CD4-positive, CD25-positive, alpha-beta regulatory T cell (primary cell): Measurements from ENCODE around the gene NUTF2. TPM values are rescaled to one million over a fixed set of nuclear protein-coding genes. Genes with fewer than 3 reads are reported as not detected.

Experiments used
- ATAC-seq, 2 donors: fragments of 150-1000 bp; cut with Tn5 transposase; one replicate each; pipeline ENCODE4 v1.10.0; 2021; ENCODE audit warnings: low read depth in 2 of 2, moderate number of reproducible peaks in 2 of 2, moderate library complexity in 1 of 2
- DNase-seq, 3 donors: peaks; one replicate each; pipeline versions ENCODE4 v3.0.0 to v3.0.0-alpha.2; 2012 to 2022; ENCODE audit warnings: mixed read lengths in 1 of 3
- H3K27ac ChIP-seq: one replicate; pipeline ENCODE4 v1.7.0; 2013; ENCODE audit warnings: mild to moderate bottlenecking, low read length; ENCODE audit not compliant: insufficient read depth, poor library complexity, severe bottlenecking
- H3K27me3 ChIP-seq: one replicate; pipeline ENCODE4 v1.7.0; 2013; ENCODE audit warnings: low read length; ENCODE audit not compliant: control insufficient read depth, insufficient read depth
- H3K36me3 ChIP-seq: one replicate; pipeline ENCODE4 v1.7.0; 2013; ENCODE audit warnings: mild to moderate bottlenecking, low read length, moderate library complexity; ENCODE audit not compliant: control insufficient read depth, insufficient read depth
- H3K4me1 ChIP-seq: 2 replicates; pipeline ENCODE4 v1.7.0; 2013; ENCODE audit warnings: mild to moderate bottlenecking, low read length; ENCODE audit not compliant: insufficient read depth, control insufficient read depth, poor library complexity, severe bottlenecking
- H3K4me3 ChIP-seq: one replicate; pipeline ENCODE4 v1.7.0; 2013; ENCODE audit warnings: low read depth, mild to moderate bottlenecking, low read length, moderate library complexity
- H3K9me3 ChIP-seq, 2 experiments: 1 replicate in 1 of 2; 2 replicates in 1 of 2; pipeline ENCODE4 v1.7.0; 2013; ENCODE audit warnings: low read length in 2 of 2, mild to moderate bottlenecking in 1 of 2, moderate library complexity in 1 of 2; ENCODE audit not compliant: control insufficient read depth in 2 of 2
- H3K27ac Mint-ChIP-seq, 3 donors: one replicate each; pipeline ENCODE4 v1.8.0; 2020 to 2022; ENCODE audit warnings: mild to moderate bottlenecking in 3 of 3, mixed read lengths in 3 of 3, moderate library complexity in 2 of 3
- H3K27me3 Mint-ChIP-seq: one replicate; pipeline ENCODE4 v1.8.0; 2022; ENCODE audit warnings: mild to moderate bottlenecking, mixed read lengths
- H3K36me3 Mint-ChIP-seq: one replicate; pipeline ENCODE4 v1.8.0; 2020; ENCODE audit warnings: mixed read lengths
- H3K4me1 Mint-ChIP-seq, 4 donors: one replicate each; pipeline ENCODE4 v1.8.0; 2020 to 2022; ENCODE audit warnings: mixed read lengths in 4 of 4, mild to moderate bottlenecking in 1 of 4
- H3K4me3 Mint-ChIP-seq, 4 donors: one replicate each; pipeline ENCODE4 v1.8.0; 2020 to 2022; ENCODE audit warnings: mild to moderate bottlenecking in 4 of 4, mixed read lengths in 4 of 4, moderate library complexity in 3 of 4
- H3K9me3 Mint-ChIP-seq, 7 donors: one replicate each; pipeline ENCODE4 v1.8.0; 2020 to 2022; ENCODE audit warnings: mixed read lengths in 7 of 7, mild to moderate bottlenecking in 3 of 7, moderate library complexity in 2 of 7
- polyA plus RNA-seq, 4 donors: library from polyadenylated mRNA; unstranded; fragments of 300-500 nt; fragmentation: Illumina TruSeq; gene quantifications; one replicate each; pipeline ENCODE4 v1.2.3, GENCODE V29; 2021
- total RNA-seq: library from RNA; stranded (reverse); gene quantifications from one replicate; pipeline ENCODE4 v1.2.3, GENCODE V29; 2022

Gene NUTF2
- total and polyA plus RNA-seq, 5 donors from 2014 or later: 48.5 to 158 (median 124) TPM

DNA sequence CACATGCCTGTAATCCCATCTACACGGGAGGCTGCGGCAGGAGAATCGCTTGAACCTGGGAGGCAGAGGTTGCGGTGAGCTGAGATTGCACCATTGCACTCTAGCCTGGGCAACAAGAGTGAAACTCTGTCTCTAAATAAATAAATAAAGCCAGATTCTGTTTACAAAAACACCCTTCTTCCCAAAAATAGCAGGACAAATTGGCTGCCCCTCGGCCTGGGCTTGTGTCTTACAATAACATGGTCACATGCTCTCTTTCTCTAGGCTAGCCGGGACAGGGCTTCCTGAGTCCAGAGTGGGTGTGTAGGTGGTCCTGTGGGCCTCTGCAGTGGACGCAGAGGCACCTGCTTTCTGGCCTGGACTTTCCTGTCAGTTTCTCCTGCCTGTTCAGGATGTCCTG lies 22.9 kb downstream of the NUTF2 start:
- DNase-seq (no peak), ATAC-seq (no peak)
- Histone ChIP-seq H3K36me3 (peaks cover 32% of the 10 kb centered on the region), H3K4me3 (no peak overlapping the region), H3K9me3 (no peaks in the 10 kb centered on the region), H3K4me1 (peaks cover 22% of the 10 kb centered on the region), H3K27ac (no peak overlapping the region), H3K27me3 (no peaks in the 10 kb centered on the region)
- peak overlapping the region in 1 of 4 donors; percentile 70 for H3K4me3 Mint-ChIP-seq
- no peaks in the 10 kb centered on the region for H3K27me3 Mint-ChIP-seq
- peaks cover 15% of the 10 kb centered on the region for H3K36me3 Mint-ChIP-seq
- H3K27ac Mint-ChIP-seq: peak overlapping the region in 1 of 3 donors; percentile 29
- peaks cover 10 to 27% (median 15%) of the 10 kb centered on the region in 4 donors for H3K4me1 Mint-ChIP-seq
- no peaks in the 10 kb centered on the region for H3K9me3 Mint-ChIP-seq

DNA sequence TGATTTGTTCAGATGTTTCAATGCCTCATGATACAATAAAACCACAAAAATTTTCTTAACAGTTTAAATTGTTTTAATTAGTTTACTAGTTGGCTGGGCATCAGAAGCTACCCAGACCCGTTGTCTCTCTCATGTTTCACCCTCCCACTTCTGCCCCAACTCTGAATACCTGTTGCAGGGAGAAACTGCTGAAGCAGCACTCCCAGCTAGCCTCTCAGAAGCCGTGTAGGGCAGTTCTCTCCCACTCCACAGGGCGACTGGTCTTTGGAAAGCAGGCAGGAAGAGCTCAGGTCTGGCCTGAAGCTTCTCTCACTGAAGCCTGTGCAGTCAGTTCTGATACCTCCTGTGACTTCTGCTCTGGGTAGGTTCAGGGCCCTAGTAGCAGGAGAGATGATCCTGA lies 24.5 kb downstream of the NUTF2 start:
- no peak for DNase-seq
- H3K36me3 Mint-ChIP-seq: peaks cover 26% of the 10 kb centered on the region
- peak overlapping the region in 1 of 4 donors; percentile 92 for H3K4me3 Mint-ChIP-seq
- H3K27ac ChIP-seq: peak overlapping the region; percentile 82
- H3K36me3 ChIP-seq: peaks cover 29% of the 10 kb centered on the region
- no peak overlapping the region for H3K27ac Mint-ChIP-seq
- no peaks in the 10 kb centered on the region for H3K27me3 ChIP-seq
- H3K27me3 Mint-ChIP-seq: no peaks in the 10 kb centered on the region
- H3K9me3 Mint-ChIP-seq: no peaks in the 10 kb centered on the region
- no peak for ATAC-seq
- no peaks in the 10 kb centered on the region for H3K9me3 ChIP-seq
- peaks cover 36% of the 10 kb centered on the region for H3K4me1 ChIP-seq
- peaks cover 11 to 40% (median 24%) of the 10 kb centered on the region in 4 donors for H3K4me1 Mint-ChIP-seq
- no peak overlapping the region for H3K4me3 ChIP-seq

DNA sequence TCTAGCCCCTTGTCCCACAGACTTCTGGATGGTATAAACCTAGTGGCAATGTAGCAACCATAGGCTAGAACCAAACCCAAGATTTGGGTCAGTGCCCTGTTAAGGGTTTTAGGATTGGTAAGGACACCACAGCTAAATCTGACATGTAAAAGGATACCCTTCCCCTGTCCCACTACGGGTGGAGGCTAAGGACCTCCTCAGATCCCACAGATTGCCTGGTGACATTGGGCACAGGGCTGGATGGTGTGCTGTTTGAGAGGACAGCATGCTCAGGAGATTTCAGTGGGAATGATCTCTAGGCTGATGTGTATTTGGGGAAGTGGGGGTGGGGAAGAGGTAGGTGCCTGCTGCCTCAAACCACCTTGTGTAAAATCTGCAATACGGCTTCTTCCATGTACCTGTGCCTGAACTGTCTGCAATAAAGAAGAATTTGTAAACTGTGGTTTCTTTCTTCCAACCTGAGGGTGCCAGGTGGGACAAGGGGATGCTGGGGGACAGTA lies 25.4 kb downstream of the NUTF2 start:
- H3K36me3 Mint-ChIP-seq: peaks cover 26% of the 10 kb centered on the region
- H3K27ac Mint-ChIP-seq: peak overlapping the region; percentile 90 to 93 (median 90)
- H3K9me3 ChIP-seq: no peaks in the 10 kb centered on the region
- DNase-seq (no peak), ATAC-seq (no peak)
- no peaks in the 10 kb centered on the region for H3K27me3 Mint-ChIP-seq
- H3K4me1 Mint-ChIP-seq: peaks cover 11 to 43% (median 24%) of the 10 kb centered on the region in 4 donors
- H3K4me3 ChIP-seq: peak overlapping the region; percentile 65
- H3K9me3 Mint-ChIP-seq: no peaks in the 10 kb centered on the region
- peak overlapping the region; percentile 92 to 96 (median 93) for H3K4me3 Mint-ChIP-seq
- no peaks in the 10 kb centered on the region for H3K27me3 ChIP-seq
- H3K4me1 ChIP-seq: peaks cover 36% of the 10 kb centered on the region
- H3K36me3 ChIP-seq: peaks cover 36% of the 10 kb centered on the region
- peak overlapping the region; percentile 82 for H3K27ac ChIP-seq

DNA sequence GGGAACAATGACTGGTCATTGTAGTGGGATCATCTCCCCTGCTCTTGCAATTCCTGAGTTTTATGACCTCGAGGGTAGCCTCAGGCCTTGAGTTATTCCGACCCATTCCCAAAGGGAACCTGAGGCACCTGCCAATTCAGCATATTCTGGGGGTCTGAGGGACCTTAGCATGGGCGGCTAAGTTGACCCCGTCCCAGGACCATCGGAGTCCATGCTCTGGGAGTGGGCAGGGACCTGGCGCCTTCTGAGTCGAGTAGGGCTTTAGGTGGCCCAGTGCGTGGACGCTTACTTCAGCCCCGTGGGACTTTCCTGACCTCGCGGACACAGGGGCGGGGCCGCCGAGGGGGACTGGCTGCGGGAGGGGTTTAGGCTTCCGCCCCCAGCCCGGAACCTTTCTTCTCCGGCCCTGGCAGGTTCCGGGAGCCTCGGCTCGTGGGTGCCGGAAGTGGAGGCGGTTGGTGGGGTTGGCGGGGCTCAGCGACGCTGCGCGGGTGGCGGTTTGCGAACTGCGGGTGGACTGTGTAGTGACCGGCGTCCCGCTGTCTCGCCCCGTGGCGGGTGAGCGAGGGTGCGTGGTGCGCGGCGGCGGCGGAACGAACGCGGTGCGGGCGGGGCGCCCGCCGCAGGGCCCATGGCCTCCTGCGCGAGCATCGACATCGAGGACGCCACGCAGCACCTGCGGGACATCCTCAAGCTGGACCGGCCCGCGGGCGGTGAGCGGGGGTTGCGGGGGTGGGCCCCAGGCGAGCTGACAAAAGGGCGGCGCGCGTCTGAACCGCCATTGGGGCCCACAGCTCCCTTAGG lies 26.1 kb downstream of the NUTF2 start, which contains the start of gene EDC4:
EDC4 (plus strand) TSS at position 422 of the 804 bp plus-strand sequence; CDS start at position 632, 210 bp downstream.
- peak; percentile 81 to 90 (median 87) for DNase-seq
- H3K4me3 ChIP-seq: peak within 1 kb of the TSS; percentile 92
- H3K4me1 Mint-ChIP-seq: peaks cover 11 to 43% (median 24%) of the 10 kb centered on the region in 4 donors
- peaks cover 36% of the 10 kb centered on the region for H3K4me1 ChIP-seq
- peaks cover 37% of the 10 kb centered on the region for H3K36me3 ChIP-seq
- H3K9me3 Mint-ChIP-seq: no peaks in the 10 kb centered on the region
- H3K9me3 ChIP-seq: no peaks in the 10 kb centered on the region
- H3K4me3 Mint-ChIP-seq: peak within 1 kb of the TSS; percentile 92 to 96 (median 93)
- no peaks in the 10 kb centered on the region for H3K27me3 Mint-ChIP-seq
- no peaks in the 10 kb centered on the region for H3K27me3 ChIP-seq
- H3K36me3 Mint-ChIP-seq: peaks cover 27% of the 10 kb centered on the region
- peak; percentile 87 to 92 for ATAC-seq
- H3K27ac Mint-ChIP-seq: peak within 1 kb of the TSS; percentile 90 to 93 (median 90)
- peak within 1 kb of the TSS; percentile 82 for H3K27ac ChIP-seq

DNA sequence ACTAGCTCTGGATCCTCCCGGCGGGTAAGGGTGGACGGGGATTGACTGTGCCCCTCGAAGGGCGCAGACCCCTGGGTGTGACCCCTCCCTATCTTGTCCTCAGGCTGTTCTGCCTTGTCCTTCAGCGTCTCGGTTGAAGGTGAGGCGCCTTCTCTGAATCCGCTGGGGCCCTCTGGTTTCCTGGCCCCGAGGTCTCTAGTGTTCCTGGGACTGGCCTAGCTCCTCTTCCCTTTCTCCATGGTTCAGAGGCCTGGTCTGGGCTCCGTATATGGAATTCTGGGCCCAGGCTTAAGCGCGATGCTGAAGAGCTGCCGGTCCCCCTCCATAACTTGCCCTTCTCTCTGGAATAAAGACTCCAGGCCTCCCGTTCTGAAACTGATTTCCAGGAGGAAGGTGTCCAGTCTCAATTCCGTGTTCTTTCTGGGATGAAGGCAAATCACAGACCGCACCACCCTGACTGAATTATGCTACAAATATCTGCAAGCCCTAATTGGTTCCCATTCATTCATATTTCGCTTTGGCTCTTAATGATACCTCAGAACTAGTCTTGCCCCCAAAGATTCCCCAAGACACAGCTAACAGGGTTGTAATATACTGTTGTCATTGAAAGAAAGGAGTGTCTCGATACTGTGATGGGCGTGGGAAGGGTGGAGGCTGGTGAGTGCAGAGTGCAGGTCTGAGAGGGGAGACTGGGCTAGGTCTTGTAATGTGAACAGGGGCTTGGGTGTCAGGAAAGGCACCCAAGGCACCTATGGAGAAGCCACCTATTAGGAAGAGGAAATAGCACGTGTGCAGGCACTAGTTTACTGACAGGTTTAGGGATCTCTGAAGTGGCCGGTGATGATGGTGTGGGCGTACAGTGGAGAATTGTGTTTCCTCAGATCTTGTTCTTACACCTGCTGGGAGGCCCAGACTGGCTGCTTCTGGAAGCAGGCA lies 27.0 kb downstream of the NUTF2 start:
- Mint-ChIP-seq H3K27ac (peak overlapping the region; percentile 78 to 93 (median 90)), H3K9me3 (no peaks in the 10 kb centered on the region), H3K4me1 (peaks cover 11 to 43% (median 24%) of the 10 kb centered on the region in 4 donors), H3K36me3 (peaks cover 28% of the 10 kb centered on the region), H3K27me3 (no peaks in the 10 kb centered on the region), H3K4me3 (peak overlapping the region; percentile 92 to 96 (median 93))
- Histone ChIP-seq H3K9me3 (no peaks in the 10 kb centered on the region), H3K36me3 (peaks cover 38% of the 10 kb centered on the region), H3K27me3 (no peaks in the 10 kb centered on the region), H3K4me1 (peaks cover 36% of the 10 kb centered on the region), H3K27ac (peak overlapping the region; percentile 82), H3K4me3 (peak overlapping the region; percentile 92)
- no peak for ATAC-seq
- peak in 1 of 3 donors; percentile 6 for DNase-seq

DNA sequence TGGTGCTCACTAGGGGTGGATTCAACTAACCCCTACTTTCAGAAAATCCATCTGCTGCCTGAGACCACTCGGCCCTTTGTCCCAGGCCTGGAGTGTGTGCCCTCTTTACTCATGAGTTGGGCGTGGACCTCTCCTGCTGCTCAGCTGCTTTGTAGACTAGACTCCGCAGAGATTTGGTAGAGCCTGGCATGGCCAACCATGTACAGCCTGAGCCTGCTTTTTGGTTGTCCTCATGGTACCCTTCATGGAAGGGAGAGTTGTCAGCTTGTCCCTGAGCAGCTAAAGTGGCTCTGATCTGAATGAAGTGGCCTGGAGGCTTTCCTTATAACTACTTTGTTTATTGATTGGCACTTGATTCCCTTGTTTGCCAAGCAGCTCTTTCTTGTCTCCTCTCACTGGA lies 27.6 kb downstream of the NUTF2 start:
- ATAC-seq: no peak
- Histone ChIP-seq H3K27ac (no peak overlapping the region), H3K9me3 (no peaks in the 10 kb centered on the region), H3K27me3 (no peaks in the 10 kb centered on the region), H3K36me3 (peaks cover 43% of the 10 kb centered on the region), H3K4me3 (peak overlapping the region; percentile 92), H3K4me1 (peaks cover 36% of the 10 kb centered on the region)
- peak overlapping the region; percentile 92 to 96 (median 93) for H3K4me3 Mint-ChIP-seq
- peaks cover 30% of the 10 kb centered on the region for H3K36me3 Mint-ChIP-seq
- H3K27me3 Mint-ChIP-seq: no peaks in the 10 kb centered on the region
- H3K27ac Mint-ChIP-seq: peak overlapping the region; percentile 56 to 93 (median 90)
- H3K4me1 Mint-ChIP-seq: peaks cover 11 to 43% (median 24%) of the 10 kb centered on the region in 4 donors
- H3K9me3 Mint-ChIP-seq: no peaks in the 10 kb centered on the region
- no peak for DNase-seq

DNA sequence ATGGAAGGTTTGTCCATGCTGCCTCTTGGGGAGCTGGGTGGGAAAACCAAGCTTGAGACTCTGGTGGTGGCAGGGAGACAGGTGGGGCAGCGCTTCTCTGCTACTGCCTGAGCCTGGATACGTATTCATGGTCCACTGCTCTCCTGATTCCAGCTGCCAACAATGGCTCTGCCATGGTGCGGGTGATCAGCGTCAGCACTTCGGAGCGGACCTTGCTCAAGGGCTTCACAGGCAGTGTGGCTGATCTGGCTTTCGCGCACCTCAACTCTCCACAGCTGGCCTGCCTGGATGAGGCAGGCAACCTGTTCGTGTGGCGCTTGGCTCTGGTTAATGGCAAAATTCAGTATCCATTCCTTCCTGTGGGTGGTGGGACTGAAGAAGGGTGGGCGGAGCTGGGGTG lies 30.3 kb downstream of the NUTF2 start:
- H3K36me3 Mint-ChIP-seq: peaks cover 24% of the 10 kb centered on the region
- H3K36me3 ChIP-seq: peaks cover 62% of the 10 kb centered on the region
- H3K4me1 Mint-ChIP-seq: peaks cover 11 to 42% (median 24%) of the 10 kb centered on the region in 4 donors

More for the DNA sequence above, 30.3 kb downstream of the NUTF2 start:
- Histone ChIP-seq H3K27ac (no peak overlapping the region), H3K27me3 (no peaks in the 10 kb centered on the region), H3K4me1 (peaks cover 36% of the 10 kb centered on the region), H3K4me3 (no peak overlapping the region), H3K9me3 (no peaks in the 10 kb centered on the region)
- DNase-seq (no peak), ATAC-seq (no peak)
- Mint-ChIP-seq H3K27ac (no peak overlapping the region), H3K4me3 (no peak overlapping the region), H3K27me3 (no peaks in the 10 kb centered on the region), H3K9me3 (no peaks in the 10 kb centered on the region)
